ENCODE data around the gene UEVLD.
A peak's percentile ranks its signal among the peaks of the same experiment; 100 is the strongest.

GRCh38 chr11:18526521-18527296, 61.8 kb downstream of the UEVLD start, which contains the start of gene TSG101:
- TF ChIP-seq CTCF (IDR thresholded peaks at IDR 0.05) = no peak
- peak; percentile 49 to 83 for TF ChIP-seq POLR2A (IDR thresholded peaks at IDR 0.05)
